ENCODE results near the gene ATP1A1. TPM values are rescaled to one million over a fixed set of nuclear protein-coding genes. Genes with fewer than 3 reads are reported as not detected.

Gene ATP1A1
- total and polyA plus RNA-seq, 12 donors = 73.6 to 624 (median 203) TPM

DNA sequence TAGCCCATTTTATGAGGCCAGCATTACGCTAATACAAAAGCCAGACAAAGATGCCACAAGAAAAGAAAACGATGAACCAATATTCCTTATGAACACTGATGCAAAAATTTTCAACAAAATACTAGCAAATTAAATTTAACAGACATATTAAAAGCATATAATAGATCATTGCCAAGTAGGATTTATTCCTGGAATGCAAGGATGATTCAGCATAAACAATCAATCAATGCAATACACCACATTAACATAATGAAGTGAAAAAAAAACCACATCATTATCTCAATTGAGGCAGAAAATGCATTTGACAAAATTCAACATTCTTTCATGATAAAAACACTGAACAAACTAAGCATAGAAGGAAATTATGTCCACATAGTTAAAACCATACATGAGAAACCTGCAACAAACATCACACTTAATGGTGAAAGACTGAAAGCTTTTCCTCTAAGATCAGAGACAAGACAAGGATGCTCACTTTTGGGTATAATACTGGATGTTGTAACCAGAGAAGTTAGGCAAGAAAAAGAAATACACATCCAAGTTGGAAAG, 22.9 kb upstream of the ATP1A1 start:
- TF ChIP-seq CTCF (IDR thresholded peaks at IDR 0.05) = no peak
- no peaks in the 10 kb centered on the region for H3K27me3 ChIP-seq
- H3K27ac ChIP-seq = no peak overlapping the region
- H3K36me3 ChIP-seq = no peaks in the 10 kb centered on the region
- ATAC-seq = no peak
- H3K9me3 ChIP-seq = no peaks in the 10 kb centered on the region
- 93 to 95% methylated on average over 2 of the region's 2 CpGs for WGBS, 2 donors
- no peak for DNase-seq
- intact Hi-C loops (cut with DNase I) = loop anchor here in 1 of 10 donors (10.0 kb wide), 1 partner anchor 205 kb away; no protein-coding TSS in a partner anchor
- no peak overlapping the region for H3K4me3 ChIP-seq
- peaks cover 0 to 11% (median 0%) of the 10 kb centered on the region in 9 donors for H3K4me1 ChIP-seq

DNA sequence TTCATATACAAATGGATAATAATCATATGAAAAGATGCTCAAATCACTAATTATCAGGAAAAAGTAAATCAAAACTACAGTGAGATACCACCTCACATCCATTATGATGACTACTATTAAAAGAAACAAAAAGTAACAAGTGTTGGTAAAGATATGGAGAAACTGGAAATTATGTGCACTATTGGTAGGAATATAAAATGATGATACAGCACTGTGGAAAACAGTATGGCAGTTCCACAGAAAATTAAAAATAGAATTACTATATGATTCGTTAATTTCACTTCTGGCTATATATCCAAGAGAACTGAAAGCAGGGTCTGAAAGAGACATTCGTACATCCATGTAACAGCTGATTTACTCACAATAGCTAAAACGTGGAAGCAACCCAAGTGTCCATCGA, 21.1 kb upstream of the ATP1A1 start:
- Histone ChIP-seq H3K27me3 (no peaks in the 10 kb centered on the region), H3K36me3 (no peaks in the 10 kb centered on the region), H3K27ac (no peak overlapping the region), H3K9me3 (no peaks in the 10 kb centered on the region), H3K4me1 (peaks cover 0 to 7% (median 0%) of the 10 kb centered on the region in 9 donors), H3K4me3 (no peak overlapping the region)
- ATAC-seq (no peak), DNase-seq (no peak)
- 80 to 92% methylated on average over 4 of the region's 4 CpGs for WGBS, 2 donors
- no peak for TF ChIP-seq CTCF (IDR thresholded peaks at IDR 0.05)
- intact Hi-C loops (cut with DNase I) = loop anchor here in 1 of 10 donors (10.0 kb wide), 1 partner anchor 207 kb away; no protein-coding TSS in a partner anchor

- H3K4me1 ChIP-seq = peaks cover 0 to 10% (median 0%) of the 10 kb centered on the region in 9 donors
- H3K27me3 ChIP-seq = no peaks in the 10 kb centered on the region
- no peaks in the 10 kb centered on the region for H3K36me3 ChIP-seq
- 84 to 92% methylated on average over 3 of the region's 3 CpGs for WGBS, 2 donors
- no peak overlapping the region for H3K27ac ChIP-seq
- no peaks in the 10 kb centered on the region for H3K9me3 ChIP-seq
- DNase-seq = no peak
- no peak for TF ChIP-seq CTCF (IDR thresholded peaks at IDR 0.05)
- ATAC-seq = no peak
- intact Hi-C loops (cut with DNase I) = loop anchor here in 1 of 10 donors (10.0 kb wide), 1 partner anchor 208 kb away; no protein-coding TSS in a partner anchor
- no peak overlapping the region for H3K4me3 ChIP-seq
These were observed 20.7 kb upstream of the ATP1A1 start for GRCh38 chr1:116352349-116352813.

DNA sequence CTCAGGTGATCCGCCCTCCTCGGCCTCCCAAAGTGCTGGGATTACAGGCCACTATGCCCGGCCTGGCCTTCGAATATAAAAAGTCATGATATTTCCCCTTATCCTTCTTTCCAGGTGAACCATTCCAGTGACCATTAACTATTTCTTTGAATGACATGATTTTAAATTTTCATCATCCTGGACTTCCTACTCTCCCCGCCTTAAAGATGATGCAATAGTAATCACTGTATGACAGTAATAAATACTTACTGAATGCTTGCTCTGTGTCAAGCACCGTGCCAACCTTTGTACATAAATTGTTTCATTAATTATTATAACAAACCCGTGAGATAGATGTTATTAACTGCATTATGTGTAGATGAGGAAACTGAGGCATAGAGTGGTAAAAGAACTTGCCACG, 19.9 kb upstream of the ATP1A1 start:
- 93 to 95% methylated on average over 8 of the region's 8 CpGs for WGBS, 2 donors
- DNase-seq = no peak
- Histone ChIP-seq H3K4me3 (no peak overlapping the region), H3K9me3 (no peaks in the 10 kb centered on the region), H3K27me3 (no peaks in the 10 kb centered on the region), H3K27ac (no peak overlapping the region), H3K4me1 (peaks cover 0 to 10% (median 0%) of the 10 kb centered on the region in 9 donors), H3K36me3 (no peaks in the 10 kb centered on the region)
- intact Hi-C loops (cut with DNase I) = loop anchor here in 1 of 10 donors (10.0 kb wide), 1 partner anchor 208 kb away; no protein-coding TSS in a partner anchor
- TF ChIP-seq CTCF (IDR thresholded peaks at IDR 0.05) = no peak
- no peak for ATAC-seq
